Chondrocyte (in vitro differentiated cells): ENCODE data around the gene CD46. TPM values are rescaled to one million over a fixed set of nuclear protein-coding genes. Genes with fewer than 3 reads are reported as not detected.
"Not testable (repeated sequence)": the region's sequence is repeated elsewhere in the genome, so short reads cannot be mapped to it uniquely, and the experiment has no call there.

ENCODE experiments used
- DNase-seq: peaks from one replicate; pipeline ENCODE4 v3.0.0; 2021; ENCODE audit warnings: mixed read lengths, low spot score
- H3K27ac Mint-ChIP-seq: one replicate; pipeline ENCODE4 v1.8.0; 2021; ENCODE audit warnings: mild to moderate bottlenecking, moderate library complexity, mixed read lengths; ENCODE audit not compliant: unreplicated experiment
- H3K27me3 Mint-ChIP-seq: 2 replicates; pipeline ENCODE4 v1.8.0; 2021; ENCODE audit warnings: low read depth, mixed read lengths
- H3K36me3 Mint-ChIP-seq: 2 replicates; pipeline ENCODE4 v1.8.0; 2021; ENCODE audit warnings: low read depth, mixed read lengths
- H3K4me1 Mint-ChIP-seq: 2 replicates; pipeline ENCODE4 v1.8.0; 2021; ENCODE audit warnings: low read depth, mild to moderate bottlenecking, mixed read lengths
- H3K4me3 Mint-ChIP-seq: one replicate; pipeline ENCODE4 v1.8.0; 2021; ENCODE audit warnings: mild to moderate bottlenecking, moderate library complexity, mixed read lengths; ENCODE audit not compliant: unreplicated experiment
- H3K9me3 Mint-ChIP-seq: 2 replicates; pipeline ENCODE4 v1.8.0; 2021; ENCODE audit warnings: low read depth, mixed read lengths
- total RNA-seq: library from RNA; stranded (reverse); gene quantifications from 3 replicates; pipeline ENCODE4 v1.2.1, GENCODE V29; 2021
- TF ChIP-seq, protein P1 (sequence below): fragments of 200-600 bp; sonication (generic); IDR thresholded peaks from 2 replicates; pipeline ENCODE4 v1.5.0; 2021; ENCODE audit warnings: antibody characterized with exemption, mild to moderate bottlenecking, moderate library complexity

The CD46 gene
- total RNA-seq, 1 donor from 2014 or later, result 96.4 TPM

DNA sequence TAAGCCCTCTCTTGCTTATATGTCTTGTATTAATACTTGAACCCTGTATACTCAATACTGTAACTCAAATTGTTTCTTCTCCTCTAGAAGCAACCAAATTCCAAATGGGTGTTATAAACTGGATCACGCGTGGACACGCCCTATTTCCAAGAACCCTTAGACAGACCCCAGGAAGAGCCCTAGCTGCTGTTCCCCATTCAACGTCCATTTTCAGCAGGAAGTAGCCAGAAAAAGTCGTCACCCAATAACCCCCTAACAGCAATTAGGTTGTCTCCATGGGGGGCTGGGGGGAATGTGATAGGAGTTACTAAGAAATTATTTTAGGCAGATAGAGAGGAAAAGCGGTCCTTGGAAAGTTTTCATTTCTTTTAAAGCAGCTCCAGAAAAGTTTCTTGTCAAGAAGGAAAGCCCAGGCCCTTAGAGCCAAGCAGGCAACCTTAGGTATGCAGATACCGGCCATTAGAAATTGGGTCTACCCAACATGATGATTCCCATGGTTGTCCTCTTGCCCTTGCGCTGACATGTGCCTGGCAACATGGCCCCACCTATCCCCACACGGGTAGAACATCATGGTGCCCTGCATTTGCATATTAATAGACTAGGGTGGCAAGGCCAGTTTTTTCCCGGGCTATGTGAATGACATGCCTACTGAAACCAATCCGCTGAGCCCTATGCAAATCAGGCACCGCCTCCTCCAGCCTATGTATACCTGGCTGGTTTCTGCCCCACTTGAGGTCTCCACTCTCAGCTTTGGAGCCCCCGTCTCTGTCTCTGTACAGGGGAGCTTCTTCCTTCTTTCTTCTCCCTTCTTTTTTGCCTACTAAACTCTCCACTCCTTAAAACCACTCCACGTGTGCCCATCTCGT is 4.0 kb upstream of the CD46 start:
- DNase-seq, result no peak
- Mint-ChIP-seq H3K4me3 (no peak overlapping the region), H3K4me1 (peaks cover 16% of the 10 kb centered on the region), H3K27me3 (no peaks in the 10 kb centered on the region), H3K27ac (no peak overlapping the region), H3K36me3 (peaks cover 2% of the 10 kb centered on the region), H3K9me3 (no peaks in the 10 kb centered on the region)
- TF ChIP-seq, protein P1, sequence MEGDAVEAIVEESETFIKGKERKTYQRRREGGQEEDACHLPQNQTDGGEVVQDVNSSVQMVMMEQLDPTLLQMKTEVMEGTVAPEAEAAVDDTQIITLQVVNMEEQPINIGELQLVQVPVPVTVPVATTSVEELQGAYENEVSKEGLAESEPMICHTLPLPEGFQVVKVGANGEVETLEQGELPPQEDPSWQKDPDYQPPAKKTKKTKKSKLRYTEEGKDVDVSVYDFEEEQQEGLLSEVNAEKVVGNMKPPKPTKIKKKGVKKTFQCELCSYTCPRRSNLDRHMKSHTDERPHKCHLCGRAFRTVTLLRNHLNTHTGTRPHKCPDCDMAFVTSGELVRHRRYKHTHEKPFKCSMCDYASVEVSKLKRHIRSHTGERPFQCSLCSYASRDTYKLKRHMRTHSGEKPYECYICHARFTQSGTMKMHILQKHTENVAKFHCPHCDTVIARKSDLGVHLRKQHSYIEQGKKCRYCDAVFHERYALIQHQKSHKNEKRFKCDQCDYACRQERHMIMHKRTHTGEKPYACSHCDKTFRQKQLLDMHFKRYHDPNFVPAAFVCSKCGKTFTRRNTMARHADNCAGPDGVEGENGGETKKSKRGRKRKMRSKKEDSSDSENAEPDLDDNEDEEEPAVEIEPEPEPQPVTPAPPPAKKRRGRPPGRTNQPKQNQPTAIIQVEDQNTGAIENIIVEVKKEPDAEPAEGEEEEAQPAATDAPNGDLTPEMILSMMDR, result no peak

DNA sequence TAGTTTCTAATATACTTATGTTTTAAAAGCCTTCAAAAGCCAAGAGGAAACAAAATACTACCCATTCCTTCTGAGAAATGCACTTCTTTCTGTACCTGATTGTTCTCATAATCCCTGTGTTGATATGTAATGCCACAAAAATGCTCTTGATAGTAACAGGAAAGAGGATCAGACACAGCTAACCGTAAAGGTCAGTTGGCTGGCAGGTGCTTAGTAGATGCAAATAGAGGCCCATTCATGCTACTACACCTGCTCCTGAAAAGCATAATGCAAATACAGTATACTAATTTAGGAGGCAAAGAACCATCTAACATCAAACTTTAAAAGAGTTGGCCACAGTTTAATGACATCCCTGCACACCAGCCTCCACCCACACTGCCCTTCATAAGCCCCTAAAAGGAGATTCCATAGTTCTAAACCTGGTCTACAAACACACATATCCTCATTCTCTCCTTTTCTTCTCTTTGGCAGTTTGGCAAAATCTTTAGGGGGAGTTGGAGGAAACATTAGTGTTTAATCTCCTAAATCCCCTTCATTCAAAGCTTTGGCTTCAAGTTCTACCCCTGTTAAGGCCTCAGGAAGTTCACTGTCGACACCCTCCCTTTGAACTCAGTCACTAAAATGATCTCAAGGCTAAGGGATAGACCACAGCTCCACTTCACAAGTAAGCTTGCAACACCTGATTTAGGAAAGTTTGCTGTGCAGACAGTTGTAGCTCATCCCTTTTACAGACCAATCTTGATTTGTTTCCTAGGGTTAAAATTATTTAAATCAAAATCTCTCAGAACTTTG is 2.9 kb upstream of the CD46 start:
- no peak for DNase-seq
- Mint-ChIP-seq H3K4me3 (no peak overlapping the region), H3K4me1 (peaks cover 27% of the 10 kb centered on the region), H3K9me3 (no peaks in the 10 kb centered on the region), H3K27me3 (no peaks in the 10 kb centered on the region), H3K36me3 (peaks cover 2% of the 10 kb centered on the region), H3K27ac (no peak overlapping the region)
- TF ChIP-seq, protein P1, result no peak

GRCh38 chr1:207750631-207751305 is 1.1 kb upstream of the CD46 start:
- Mint-ChIP-seq H3K36me3 (peaks cover 2% of the 10 kb centered on the region), H3K27ac (no peak overlapping the region), H3K9me3 (no peaks in the 10 kb centered on the region), H3K4me1 (peaks cover 38% of the 10 kb centered on the region), H3K27me3 (no peaks in the 10 kb centered on the region), H3K4me3 (peak overlapping the region; percentile 100)
- TF ChIP-seq, protein P1, result no peak
- DNase-seq, result no peak

DNA sequence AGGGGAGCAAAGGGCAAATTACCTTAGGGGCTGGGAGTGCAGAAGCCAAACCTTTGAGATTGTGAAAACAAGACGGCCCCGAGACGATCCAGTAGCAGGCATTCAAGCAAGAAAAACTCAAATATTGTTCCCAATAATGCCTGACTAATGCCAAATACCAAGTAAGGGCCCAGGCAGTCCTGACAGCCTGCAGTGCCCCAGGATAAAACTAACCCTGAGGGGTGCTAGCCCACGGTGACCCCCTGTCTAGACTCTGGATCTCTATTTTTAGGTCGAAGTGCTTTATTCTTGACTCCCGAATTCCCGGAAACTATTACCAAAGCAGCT is 428 bp upstream of the CD46 start:
- not testable (repeated sequence) for DNase-seq, H3K36me3 Mint-ChIP-seq, H3K9me3 Mint-ChIP-seq, H3K27me3 Mint-ChIP-seq
- Mint-ChIP-seq H3K4me3 (peak overlapping the region; percentile 100), H3K27ac (peak overlapping the region; percentile 98), H3K4me1 (peaks cover 41% of the 10 kb centered on the region)

DNA sequence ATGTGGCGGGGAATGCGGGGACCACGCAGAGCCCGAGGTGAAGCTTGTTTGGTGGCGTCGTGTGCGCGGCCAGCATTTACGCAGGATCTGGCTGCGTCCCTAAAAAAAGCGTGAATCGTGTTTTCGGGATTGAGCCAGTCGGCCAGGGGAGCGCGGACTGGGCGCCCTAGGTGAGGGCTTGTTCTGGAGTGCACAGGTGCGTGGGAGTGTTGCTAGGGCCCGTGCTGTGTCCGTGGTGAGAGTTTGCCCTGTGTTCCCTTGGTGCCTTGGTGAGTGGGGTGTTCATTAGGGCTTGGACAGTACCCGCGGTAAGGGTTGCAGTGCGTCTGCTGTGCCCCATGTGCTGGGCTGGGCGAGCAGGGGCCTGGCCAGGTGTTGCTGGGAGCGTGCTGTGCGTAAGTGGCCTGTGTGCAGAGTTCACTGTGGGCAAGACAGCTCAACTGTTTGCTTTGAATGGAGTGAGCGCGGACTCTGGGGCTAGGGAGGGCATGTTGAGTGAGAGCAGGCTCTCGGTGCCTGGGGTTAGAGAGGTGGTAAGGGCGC is 673 bp downstream of the CD46 start:
- no peaks in the 10 kb centered on the region for H3K9me3 Mint-ChIP-seq
- DNase-seq, result no peak
- H3K27me3 Mint-ChIP-seq, result no peaks in the 10 kb centered on the region
- TF ChIP-seq, protein P1, result no peak
- H3K36me3 Mint-ChIP-seq, result peaks cover 2% of the 10 kb centered on the region
- H3K4me1 Mint-ChIP-seq, result peaks cover 41% of the 10 kb centered on the region
- peak overlapping the region; percentile 98 for H3K27ac Mint-ChIP-seq
- H3K4me3 Mint-ChIP-seq, result peak overlapping the region; percentile 100
